GM12878 (cell line): ENCODE measurements around the gene SNX8. TPM values are rescaled to one million over a fixed set of nuclear protein-coding genes. Genes with fewer than 3 reads are reported as not detected.
A peak's percentile ranks its signal among the peaks of the same experiment; 100 is the strongest.

Source experiments
- ATAC-seq: fragments of 200-7000 bp; cut with Tn5 transposase; 3 replicates; pipeline ENCODE4 v1.9.1; 2020; ENCODE audit warnings: mild to moderate bottlenecking, moderate library complexity
- BruUV-seq: library from RNA; stranded (reverse); fragments of 400-500 nt; replicated peaks from 2 replicates; lab custom pipeline; 2021; lab: Mats Ljungman, UMichigan
- CTCF ChIA-PET: fragments of 300-600 bp; sonication (Branson Sonifier 250); formaldehyde crosslinking; extraction: SDS; loops from one replicate; lab custom pipeline; 2021; ENCODE audit warnings: inconsistent platforms; lab: Yijun Ruan, JAX
- POLR2A ChIA-PET: fragments of 350-600 bp; formaldehyde crosslinking; extraction: SDS; loops from one replicate; lab custom pipeline; 2021; ENCODE audit warnings: inconsistent platforms; lab: Charles Lee
- RAD21 ChIA-PET: fragments of 300-600 bp; sonication (Branson Sonifier 250); formaldehyde crosslinking; loops from one replicate; lab custom pipeline; 2023; ENCODE audit warnings: antibody characterized with exemption; ENCODE audit not compliant: unreplicated experiment; lab: Charles Lee
- SMC1A ChIA-PET: fragments of 300-600 bp; sonication (Branson Sonifier 250); formaldehyde crosslinking; loops from one replicate; lab custom pipeline; 2023; ENCODE audit not compliant: unreplicated experiment, uncharacterized antibody; lab: Charles Lee
- DNase-seq: peaks from one replicate; pipeline ENCODE4 v3.0.0-alpha.2; 2011; ENCODE audit warnings: low read depth, low spot score
- FAIRE-seq: peaks from 3 replicates; lab custom pipeline; 2011; peaks lifted over from hg19 to GRCh38; lab: Jason Lieb, UNC
- H2AFZ ChIP-seq: 2 replicates; pipeline ENCODE4 v1.6.0; 2011; ENCODE audit warnings: low read depth, low read length, control low read depth; ENCODE audit not compliant: control insufficient read depth
- H3K27ac ChIP-seq: 2 replicates; pipeline ENCODE4 v1.5.1; 2011; ENCODE audit warnings: control low read depth; ENCODE audit not compliant: control insufficient read depth, insufficient read depth
- H3K27me3 ChIP-seq, 2 experiments: replicated peaks in 1 of 2; 2 replicates each; pipeline versions ENCODE4 v1.6.0 to v1.6.1; 2011; ENCODE audit warnings: low read length in 1 of 2; ENCODE audit not compliant: control insufficient read depth in 2 of 2, insufficient read depth in 2 of 2
- H3K36me3 ChIP-seq, 2 experiments: 2 replicates each; pipeline ENCODE4 v1.5.1; 2011; ENCODE audit warnings: low read length in 1 of 2; ENCODE audit not compliant: control insufficient read depth in 2 of 2, insufficient read depth in 2 of 2
- H3K4me1 ChIP-seq: 2 replicates; pipeline ENCODE4 v1.6.1; 2011; ENCODE audit warnings: mild to moderate bottlenecking, low read length, moderate library complexity, mixed read lengths; ENCODE audit not compliant: control insufficient read depth, insufficient read depth
- H3K4me2 ChIP-seq: 2 replicates; pipeline ENCODE4 v1.6.0; 2011; ENCODE audit warnings: control low read depth; ENCODE audit not compliant: control insufficient read depth, insufficient read depth
- H3K4me3 ChIP-seq: fragments of 200-600 bp; sonication (generic); 2 replicates; pipeline ENCODE4 v1.5.1; 2016
- H3K79me2 ChIP-seq: 2 replicates; pipeline ENCODE4 v1.6.0; 2011; ENCODE audit warnings: low read length; ENCODE audit not compliant: control insufficient read depth, insufficient read depth
- H3K9ac ChIP-seq: 2 replicates; pipeline ENCODE4 v1.8.0; 2011; ENCODE audit warnings: low read length, control low read depth, mixed read lengths; ENCODE audit not compliant: control insufficient read depth, insufficient read depth
- H3K9me3 ChIP-seq: replicated peaks from 3 replicates; pipeline ENCODE4 v1.5.1; 2011; ENCODE audit warnings: mild to moderate bottlenecking, low read length; ENCODE audit not compliant: control insufficient read depth, insufficient read depth
- H4K20me1 ChIP-seq: 2 replicates; pipeline ENCODE4 v1.6.0; 2011; ENCODE audit not compliant: control insufficient read depth, insufficient read depth
- BCL11A ChIP-seq: IDR thresholded peaks from 2 replicates; pipeline ENCODE4 v1.6.1; 2011; ENCODE audit warnings: low read depth, low read length
- EED ChIP-seq: sonication (generic); IDR thresholded peaks from 2 replicates; pipeline ENCODE4 v1.6.1; 2016; ENCODE audit warnings: antibody characterized with exemption, low read depth
- ESRRA ChIP-seq: IDR thresholded peaks from 2 replicates; pipeline ENCODE4 v1.6.1; 2012; ENCODE audit warnings: mild to moderate bottlenecking, low read length, improper control_type of control experiment
- EZH2 ChIP-seq: IDR thresholded peaks from 2 replicates; pipeline ENCODE4 v1.6.1; 2012; ENCODE audit warnings: low read depth, mild to moderate bottlenecking, control low read depth, inconsistent platforms, low read length, borderline replicate concordance; ENCODE audit not compliant: control insufficient read depth
- HDAC6 ChIP-seq: fragments of 200-600 bp; sonication (generic); IDR thresholded peaks from one replicate; pipeline ENCODE4 v1.8.0; 2017; ENCODE audit warnings: antibody characterized with exemption; ENCODE audit not compliant: unreplicated experiment
- IRF4 ChIP-seq: IDR thresholded peaks from 2 replicates; pipeline ENCODE4 v1.6.1; 2011; ENCODE audit warnings: low read depth, low read length
- NFXL1 ChIP-seq: fragments of 450-650 bp; IDR thresholded peaks from 2 replicates; pipeline ENCODE4 v1.6.1; 2017; ENCODE audit warnings: antibody characterized with exemption, mild to moderate bottlenecking, borderline replicate concordance
- POLR2AphosphoS5 ChIP-seq: IDR thresholded peaks from 2 replicates; pipeline ENCODE4 v1.6.1; 2011; ENCODE audit warnings: mild to moderate bottlenecking, low read length, inconsistent platforms
- RELA ChIP-seq: fragments of 450-650 bp; IDR thresholded peaks from 2 replicates; pipeline ENCODE4 v1.8.0; 2014; ENCODE audit warnings: borderline replicate concordance; ENCODE audit not compliant: partially characterized antibody
- SREBF1 ChIP-seq: IDR thresholded peaks from 2 replicates; pipeline ENCODE4 v1.6.1; 2012; ENCODE audit warnings: mild to moderate bottlenecking, low read length
- STAT3 ChIP-seq: IDR thresholded peaks from 2 replicates; pipeline ENCODE4 v1.6.1; 2011; ENCODE audit warnings: low read depth, low read length, improper control_type of control experiment
- ZNF687 ChIP-seq: fragments of 450-650 bp; IDR thresholded peaks from 2 replicates; pipeline ENCODE4 v1.6.1; 2017; ENCODE audit warnings: mild to moderate bottlenecking, moderate library complexity
- WGBS: methylation state at CpG from one replicate; pipeline ENCODE4 v1.1.6; 2016; ENCODE audit warnings: low lambda C conversion rate; ENCODE audit not compliant: insufficient replicate concordance, insufficient coverage; ENCODE audit errors: missing lambda C conversion rate; 5-methylcytosine and 5-hydroxymethylcytosine counted together
- in situ Hi-C: fragments of 300-500 bp; cut with MboI; formaldehyde crosslinking; loops from 9 replicates; pipeline ENCODE4 v1.14.3; 2018; ENCODE audit warnings: mixed read lengths
- intact Hi-C: fragments of 100-400 bp; cut with micrococcal nuclease; formaldehyde crosslinking; loops from one replicate; pipeline ENCODE4 v1.14.2; 2022; ENCODE audit not compliant: unreplicated experiment
- polyA plus RNA-seq, 11 experiments: library from polyadenylated mRNA; depleted of rRNA in 4 of 11; unstranded in 6 of 11; stranded (reverse) in 5 of 11; fragments of >200 nt; fragmentation: Nextera tagmentation in 4 of 11; fragmentation: Illumina TruSeq in 1 of 11; extraction: Ambion mirVana in 4 of 11; extraction: Trizol in 1 of 11; gene quantifications; 1 replicate in 1 of 11; 2 replicates in 10 of 11; pipeline versions ENCODE4 v1.2.1 to v1.2.3, GENCODE V29; 2011 to 2016; ENCODE audit warnings: inconsistent platforms in 2 of 11, missing spikeins in 2 of 11, low read depth in 1 of 11
- total RNA-seq, 4 experiments: library from RNA; depleted of rRNA in 3 of 4; stranded (reverse); fragments of >200 nt in 3 of 4; fragmentation: Illumina TruSeq in 1 of 4; extraction: Trizol in 1 of 4; gene quantifications; 2 replicates each; pipeline versions ENCODE4 v1.2.1 to v1.2.3, GENCODE V29; 2013 to 2021

Gene SNX8
- total and polyA plus RNA-seq, 10 of the 15 experiments (the other 5 are each of a cell fraction or from before 2014, with no cell fraction given) = 6.4 to 210 (median 97.6) TPM

GRCh38 chr7:2230882-2231281, 83.4 kb downstream of the SNX8 start:
- no peaks in the 10 kb centered on the region for H3K9me3 ChIP-seq
- H3K9ac ChIP-seq = no peak overlapping the region
- H3K79me2 ChIP-seq = peaks cover 40% of the 10 kb centered on the region
- no peak for DNase-seq
- H3K27ac ChIP-seq = no peak overlapping the region
- no peak overlapping the region for H3K4me3 ChIP-seq
- no peaks in the 10 kb centered on the region for H3K4me1 ChIP-seq
- no peaks in the 10 kb centered on the region for H4K20me1 ChIP-seq
- H3K4me2 ChIP-seq = peak overlapping the region; percentile 17; the same call in 1 of the 2 replicates
- no peak overlapping the region for H2AFZ ChIP-seq
- 97% methylated on average over 9 of the region's 9 CpGs for whole genome bisulfite sequencing
- intact Hi-C loops = no loop called here
- no peak for FAIRE-seq
- no peak for TF ChIP-seq IRF4
- TF ChIP-seq EED = no peak
- no peak for TF ChIP-seq SREBF1
- TF ChIP-seq EZH2 = no peak
- TF ChIP-seq POLR2AphosphoS5 = no peak
- no peak for TF ChIP-seq NFXL1
- TF ChIP-seq STAT3 = no peak
- TF ChIP-seq RELA = no peak
- TF ChIP-seq BCL11A = no peak
- no peak for TF ChIP-seq ESRRA
- TF ChIP-seq ZNF687 = no peak
- TF ChIP-seq HDAC6 = no peak
- peaks cover 12% of the 10 kb centered on the region in 2 experiments for H3K36me3 ChIP-seq
- ChIA-PET SMC1A (interaction anchor here (1.4 to 2.9 kb wide), 3 partner anchors 10 to 117 kb away, joined by 3 to 9 read pairs (median 4); no protein-coding TSS in a partner anchor), POLR2A (interaction anchor here (2.9 kb wide), 1 partner anchor 11 kb away, joined by 10 read pairs; the partner anchor contains the start of genes MRM2 and NUDT1), CTCF (interaction anchor here (0.6 to 1.0 kb wide), 3 partner anchors 10 to 90 kb away, joined by 3 to 4 read pairs (median 4); no protein-coding TSS in a partner anchor), RAD21 (no interaction called here)
- H3K27me3 ChIP-seq = no peaks in the 10 kb centered on the region
- in situ Hi-C loops = no loop called here
- no TSS peak for BruUV-seq
- no peak for ATAC-seq
